GM23338 (cell line): ENCODE measurements around the gene MGAT5. TPM values are rescaled to one million over a fixed set of nuclear protein-coding genes. Genes with fewer than 3 reads are reported as not detected.

Experiments used
- ATAC-seq: fragments of 200-7000 bp; cut with Tn5 transposase; 3 replicates; pipeline ENCODE4 v1.9.1; 2020
- DNase-seq: peaks from one replicate; pipeline ENCODE4 v3.0.0-alpha.2; 2015; ENCODE audit warnings: low spot score
- H2AFZ ChIP-seq: fragments of 200-600 bp; sonication (generic); 2 replicates; pipeline ENCODE4 v1.8.0; 2016; ENCODE audit warnings: antibody characterized with exemption, mild to moderate bottlenecking, moderate library complexity
- H3F3A ChIP-seq: fragments of 200-600 bp; sonication (generic); replicated peaks from 2 replicates; pipeline ENCODE4 v1.8.0; 2017; ENCODE audit warnings: antibody characterized with exemption, mixed run types, low read depth
- H3K27ac ChIP-seq: fragments of 200-600 bp; sonication (generic); 2 replicates; pipeline ENCODE4 v1.6.1; 2016; ENCODE audit warnings: low read depth
- H3K27me3 ChIP-seq: fragments of 200-600 bp; sonication (generic); 2 replicates; pipeline ENCODE4 v1.8.0; 2016; ENCODE audit warnings: mild to moderate bottlenecking, mixed run types, moderate library complexity; ENCODE audit not compliant: insufficient read depth
- H3K36me3 ChIP-seq: fragments of 200-600 bp; sonication (generic); 2 replicates; pipeline ENCODE4 v1.8.0; 2016; ENCODE audit warnings: mild to moderate bottlenecking; ENCODE audit not compliant: insufficient read depth
- H3K4me1 ChIP-seq: fragments of 200-600 bp; sonication (generic); 2 replicates; pipeline ENCODE4 v1.8.0; 2016; ENCODE audit warnings: mild to moderate bottlenecking, moderate library complexity; ENCODE audit not compliant: insufficient read depth
- H3K4me2 ChIP-seq: fragments of 200-600 bp; sonication (generic); 2 replicates; pipeline ENCODE4 v1.7.1; 2017; ENCODE audit warnings: mixed run types
- H3K4me3 ChIP-seq: fragments of 200-600 bp; sonication (generic); 2 replicates; pipeline ENCODE4 v1.6.1; 2016; ENCODE audit warnings: mixed run types
- H3K79me2 ChIP-seq: fragments of 200-600 bp; sonication (generic); replicated peaks from 2 replicates; pipeline ENCODE4 v1.8.0; 2017; ENCODE audit warnings: mild to moderate bottlenecking; ENCODE audit not compliant: insufficient read depth
- H3K9me2 ChIP-seq: fragments of 200-600 bp; sonication (generic); 2 replicates; pipeline ENCODE4 v1.8.0; 2017; ENCODE audit not compliant: insufficient read depth
- H4K20me1 ChIP-seq: fragments of 200-600 bp; sonication (generic); replicated peaks from 2 replicates; pipeline ENCODE4 v1.8.0; 2017; ENCODE audit warnings: mild to moderate bottlenecking; ENCODE audit not compliant: insufficient read depth
- H3K27ac Mint-ChIP-seq: 2 replicates; pipeline ENCODE4 v1.8.0; 2020; ENCODE audit warnings: inconsistent platforms, mild to moderate bottlenecking, moderate library complexity, mixed read lengths
- H3K27me3 Mint-ChIP-seq: 3 replicates; pipeline ENCODE4 v1.8.0; 2022; ENCODE audit warnings: low read depth, mild to moderate bottlenecking, moderate library complexity, mixed read lengths, inconsistent platforms; ENCODE audit not compliant: insufficient read depth, poor library complexity
- H3K36me3 Mint-ChIP-seq: 3 replicates; pipeline ENCODE4 v1.8.0; 2021; ENCODE audit warnings: low read depth, mild to moderate bottlenecking, inconsistent platforms, moderate library complexity, mixed read lengths
- H3K4me1 Mint-ChIP-seq: 3 replicates; pipeline ENCODE4 v1.8.0; 2020; ENCODE audit warnings: mild to moderate bottlenecking, inconsistent platforms, mixed read lengths
- H3K4me3 Mint-ChIP-seq: 3 replicates; pipeline ENCODE4 v1.8.0; 2021; ENCODE audit warnings: moderate library complexity, mild to moderate bottlenecking, inconsistent platforms, mixed read lengths
- H3K9me3 Mint-ChIP-seq: 3 replicates; pipeline ENCODE4 v1.8.0; 2020; ENCODE audit warnings: moderate library complexity, mild to moderate bottlenecking, inconsistent platforms, mixed read lengths
- CREB1 ChIP-seq: fragments of 250-450 bp; sonication (Bioruptor Pico); IDR thresholded peaks from 2 replicates; pipeline ENCODE4 v1.5.0; 2020; ENCODE audit warnings: low read depth, mild to moderate bottlenecking, moderate library complexity
- CTCF ChIP-seq, 2 experiments: fragments of 200-600 bp in 1 of 2; sonication (generic) in 1 of 2; conservative IDR thresholded peaks; 2 replicates each; pipeline versions ENCODE4 v1.5.1 to v1.6.1; 2016 to 2017; ENCODE audit warnings: antibody characterized with exemption in 2 of 2, low read depth in 2 of 2, mild to moderate bottlenecking in 2 of 2, moderate library complexity in 1 of 2
- ETS1 ChIP-seq: IDR thresholded peaks from 2 replicates; pipeline ENCODE4 v1.6.1; 2016; ENCODE audit warnings: antibody characterized with exemption
- EZH2 ChIP-seq: fragments of 200-600 bp; sonication (generic); IDR thresholded peaks from one replicate; pipeline ENCODE4 v1.8.0; 2017; ENCODE audit warnings: antibody characterized with exemption, mild to moderate bottlenecking, low read depth; ENCODE audit not compliant: unreplicated experiment
- EZH2phosphoT487 ChIP-seq: fragments of 200-600 bp; sonication (generic); IDR thresholded peaks from one replicate; pipeline ENCODE4 v1.8.1; 2018; ENCODE audit warnings: antibody characterized with exemption; ENCODE audit not compliant: unreplicated experiment
- JUNB ChIP-seq: IDR thresholded peaks from one replicate; pipeline ENCODE4 v1.6.1; 2016; ENCODE audit warnings: antibody characterized with exemption; ENCODE audit not compliant: unreplicated experiment
- NANOG ChIP-seq: IDR thresholded peaks from 2 replicates; pipeline ENCODE4 v1.6.1; 2016; ENCODE audit warnings: antibody characterized with exemption, borderline replicate concordance
- POLR2AphosphoS5 ChIP-seq: IDR thresholded peaks from 2 replicates; pipeline ENCODE4 v1.6.1; 2016; ENCODE audit warnings: antibody characterized with exemption, low read depth
- REST ChIP-seq: IDR thresholded peaks from one replicate; pipeline ENCODE4 v1.6.1; 2018; ENCODE audit warnings: antibody characterized with exemption; ENCODE audit not compliant: unreplicated experiment
- STAT1 ChIP-seq: IDR thresholded peaks from one replicate; pipeline ENCODE4 v1.6.1; 2016; ENCODE audit warnings: antibody characterized with exemption; ENCODE audit not compliant: unreplicated experiment
- ZNF114 ChIP-seq: fragments of 250-450 bp; sonication (Bioruptor Pico); IDR thresholded peaks from 2 replicates; pipeline ENCODE4 v1.5.0; 2020; ENCODE audit warnings: mild to moderate bottlenecking, moderate library complexity
- ZNF331 ChIP-seq: fragments of 250-450 bp; sonication (Bioruptor Pico); IDR thresholded peaks from 2 replicates; pipeline ENCODE4 v1.5.0; 2020; ENCODE audit warnings: low read depth, mild to moderate bottlenecking, moderate library complexity
- ZNF462 ChIP-seq: fragments of 250-450 bp; sonication (Bioruptor Pico); IDR thresholded peaks from 2 replicates; pipeline ENCODE4 v1.5.0; 2020; ENCODE audit warnings: mild to moderate bottlenecking, moderate library complexity
- polyA plus RNA-seq: library from polyadenylated mRNA; unstranded; fragments of >200 nt; fragmentation: Nextera tagmentation; extraction: Ambion mirVana; gene quantifications from 2 replicates; pipeline ENCODE4 v1.2.1, GENCODE V29; 2016
- total RNA-seq: library from RNA; depleted of rRNA; stranded (reverse); fragments of >200 nt; shearing (Covaris generic); gene quantifications from 2 replicates; pipeline ENCODE4 v1.2.3, GENCODE V29; 2014

MGAT5 gene
- total and polyA plus RNA-seq, 2 experiments from 2014 or later = 4.6 to 27.6 TPM

- no peak overlapping the region for H2AFZ ChIP-seq
- no peak for ATAC-seq
- no peak overlapping the region for H3K4me3 ChIP-seq
- DNase-seq = no peak
- H3K27me3 Mint-ChIP-seq = no peaks in the 10 kb centered on the region
- H3K79me2 ChIP-seq = no peaks in the 10 kb centered on the region
- no peak for TF ChIP-seq JUNB
- no peak for TF ChIP-seq ZNF331 (CRISPR knock-in tag)
- no peak for TF ChIP-seq CTCF (conservative IDR thresholded peaks at IDR 0.05; ENCODE audit: low read depth in 2 of 2)
- no peak for TF ChIP-seq POLR2AphosphoS5
- TF ChIP-seq NANOG = no peak
- no peak for TF ChIP-seq STAT1
- no peak for TF ChIP-seq REST
- TF ChIP-seq EZH2 = no peak
- no peak for TF ChIP-seq EZH2phosphoT487
- TF ChIP-seq ZNF462 (CRISPR knock-in tag) = no peak
- no peak for TF ChIP-seq ETS1
- no peak for TF ChIP-seq ZNF114
- no peak for TF ChIP-seq CREB1 (CRISPR knock-in tag)
- H3K9me2 ChIP-seq = no peaks in the 10 kb centered on the region
- H3K4me1 ChIP-seq = no peaks in the 10 kb centered on the region
- no peaks in the 10 kb centered on the region; the same call in 2 of the 3 replicates for H3K9me3 Mint-ChIP-seq
- peaks cover 4% of the 10 kb centered on the region; the same call in 2 of the 3 replicates for H3K4me1 Mint-ChIP-seq
- H3K4me3 Mint-ChIP-seq = no peak overlapping the region
- no peak overlapping the region for H3K4me2 ChIP-seq
- H3F3A ChIP-seq = no peaks in the 10 kb centered on the region
- H3K36me3 Mint-ChIP-seq = no peaks in the 10 kb centered on the region
- no peak overlapping the region for H3K27ac Mint-ChIP-seq
- H3K27ac ChIP-seq = no peak overlapping the region
- H3K27me3 ChIP-seq = no peaks in the 10 kb centered on the region
- no peaks in the 10 kb centered on the region for H3K36me3 ChIP-seq
- H4K20me1 ChIP-seq = no peaks in the 10 kb centered on the region
Measured at GRCh38 chr2:134457353-134457752, 203.5 kb downstream of the MGAT5 start.
